Measurements from ENCODE around the gene TMEM255B. TPM values are rescaled to one million over a fixed set of nuclear protein-coding genes. Genes with fewer than 3 reads are reported as not detected.

TMEM255B gene
- total and polyA plus RNA-seq, 9 of the 15 experiments (the other 6 are each of a cell fraction or from before 2014, with no cell fraction given) = 0.01 to 0.75 (median 0.23) TPM

- H3K27ac ChIP-seq (ENCODE audit: extremely low read depth, low read depth, low read length) = no peak overlapping the region
- BruUV-seq (replicated peaks) = no TSS peak
- FAIRE-seq (no peak), DNase-seq (ENCODE audit: extremely low read depth in 1 of 4, low spot score in 3 of 4) (no peak), ATAC-seq (no peak)
- H3K27me3 ChIP-seq (ENCODE audit: control insufficient read depth in 2 of 2, insufficient read depth in 2 of 2, low read length in 2 of 2) = peaks cover 28 to 88% of the 10 kb centered on the region in 2 experiments
- no peak overlapping the region for H2AFZ ChIP-seq (ENCODE audit: low read depth, low read length)
- no peaks in the 10 kb centered on the region for H3K36me3 ChIP-seq (ENCODE audit: control insufficient read depth, insufficient read depth, low read length)
- ChIA-PET POLR2A (interaction anchor here (0.5 kb wide), 1 partner anchor 218 kb away, joined by 4 read pairs; no protein-coding TSS in a partner anchor), CTCF (ENCODE audit: low intra/inter-chr PET ratio) (no interaction called here)
- no peaks in the 10 kb centered on the region for H3K9me3 ChIP-seq (replicated peaks; ENCODE audit: control insufficient read depth, insufficient read depth, low read depth, low read length)
- H3K9me1 ChIP-seq (ENCODE audit: control insufficient read depth, insufficient read depth, low read length) = no peaks in the 10 kb centered on the region
- in situ Hi-C loops (cut with MboI) = no loop called here
- no peaks in the 10 kb centered on the region for H3K79me2 ChIP-seq (ENCODE audit: control insufficient read depth, insufficient read depth, low read length)
- H3K4me3 ChIP-seq = no peak overlapping the region
- intact Hi-C loops (cut with micrococcal nuclease) = no loop called here
- no peak overlapping the region for H3K9ac ChIP-seq (ENCODE audit: insufficient read depth in 1 of 2, low read depth in 2 of 2, low read length in 2 of 2)
- H4K20me1 ChIP-seq (replicated peaks; ENCODE audit: control insufficient read depth, insufficient read depth, low read length) = no peaks in the 10 kb centered on the region; the same call in 1 of the 2 replicates
- WGBS (ENCODE audit: insufficient coverage, low coverage, missing lambda C conversion rate) = 3% methylated on average over 23 of the region's 33 CpGs
- H3K4me2 ChIP-seq (ENCODE audit: insufficient read depth, low read length) = no peak overlapping the region
- H3K4me1 ChIP-seq (replicated peaks in 1 of 2; ENCODE audit: control insufficient read depth in 2 of 2, insufficient read depth in 2 of 2, low read length in 2 of 2) = peaks cover 0 to 15% of the 10 kb centered on the region in 2 experiments; a peak in 1 of 5 replicates
- TF ChIP-seq RAD51 (IDR thresholded peaks at IDR 0.05; ENCODE audit: borderline replicate concordance, low read depth) (no peak), MGA (IDR thresholded peaks at IDR 0.05) (no peak), XRCC3 (IDR thresholded peaks at IDR 0.05) (no peak), U2AF2 (optimal IDR thresholded peaks at IDR 0.05; ENCODE audit: low read depth, low read length) (no peak), KDM5B (IDR thresholded peaks at IDR 0.05; ENCODE audit: insufficient replicate concordance, low read depth, low read length) (no peak), RBM14 (IDR thresholded peaks at IDR 0.05; ENCODE audit: borderline replicate concordance, insufficient read depth, low read depth, low read length) (no peak), MCM7 (IDR thresholded peaks at IDR 0.05) (no peak), TFAP4 (CRISPR knock-in tag; IDR thresholded peaks at IDR 0.05; ENCODE audit: borderline replicate concordance) (no peak)
Observed at GRCh38 chr13:113792886-113793717, 34.1 kb downstream of the TMEM255B start.
